ENCODE measurements around the gene ADARB1. TPM values are rescaled to one million over a fixed set of nuclear protein-coding genes. Genes with fewer than 3 reads are reported as not detected.

The ADARB1 gene
- total and polyA plus RNA-seq, 4 experiments from 2014 or later = 4.6 to 50.0 (median 30.9) TPM

GRCh38 chr21:45057886-45058285 lies 16.5 kb upstream of the ADARB1 start:
- Histone ChIP-seq H3K4me3 (ENCODE audit: low read length in 2 of 2) (no peak overlapping the region), H3K4me1 (ENCODE audit: insufficient read depth, low read length) (no peaks in the 10 kb centered on the region), H3K36me3 (ENCODE audit: insufficient read depth, low read length) (no peaks in the 10 kb centered on the region), H3K9me3 (ENCODE audit: control insufficient read depth in 1 of 2, low read length in 2 of 2) (no peaks in the 10 kb centered on the region), H3K27ac (ENCODE audit: low read depth, low read length) (no peak overlapping the region), H3K27me3 (ENCODE audit: insufficient read depth, low read length) (no peaks in the 10 kb centered on the region)
- ChIA-PET POLR2A (ENCODE audit: partially characterized antibody) (no interaction called here), CTCF (ENCODE audit: partially characterized antibody) (no interaction called here)
- Mint-ChIP-seq H3K4me3 (no peak overlapping the region), H3K36me3 (no peaks in the 10 kb centered on the region), H3K9me3 (peaks cover 0 to 2% (median 0%) of the 10 kb centered on the region in 8 donors), H3K4me1 (peaks cover 0 to 1% (median 0%) of the 10 kb centered on the region in 4 donors), H3K27ac (no peak overlapping the region), H3K27me3 (peaks cover 6 to 22% of the 10 kb centered on the region in 2 donors)
- no peak for DNase-seq
- intact Hi-C loops (cut with micrococcal nuclease) = no loop called here

- no peaks in the 10 kb centered on the region for H3K4me1 ChIP-seq (ENCODE audit: insufficient read depth, low read length)
- no peaks in the 10 kb centered on the region for H3K9me3 ChIP-seq (ENCODE audit: control insufficient read depth in 1 of 2, low read length in 2 of 2)
- Mint-ChIP-seq H3K4me1 (peaks cover 0 to 1% (median 0%) of the 10 kb centered on the region in 4 donors), H3K36me3 (no peaks in the 10 kb centered on the region), H3K27ac (no peak overlapping the region), H3K27me3 (peaks cover 4 to 17% of the 10 kb centered on the region in 2 donors), H3K4me3 (no peak overlapping the region), H3K9me3 (peaks cover 0 to 2% (median 0%) of the 10 kb centered on the region in 8 donors)
- ChIA-PET CTCF (ENCODE audit: partially characterized antibody) (interaction anchor here (1.3 kb wide), 1 partner anchor 69 kb away, joined by 3 read pairs; no protein-coding TSS in a partner anchor), POLR2A (ENCODE audit: partially characterized antibody) (no interaction called here)
- no peaks in the 10 kb centered on the region for H3K36me3 ChIP-seq (ENCODE audit: insufficient read depth, low read length)
- H3K27me3 ChIP-seq (ENCODE audit: insufficient read depth, low read length) = no peaks in the 10 kb centered on the region
- no peak overlapping the region for H3K27ac ChIP-seq (ENCODE audit: low read depth, low read length)
- intact Hi-C loops (cut with micrococcal nuclease) = no loop called here
- DNase-seq = no peak
- H3K4me3 ChIP-seq (ENCODE audit: low read length in 2 of 2) = no peak overlapping the region
Observed at GRCh38 chr21:45059121-45059520, 15.3 kb upstream of the ADARB1 start.

GRCh38 chr21:45060089-45060488 lies 14.3 kb upstream of the ADARB1 start:
- Histone ChIP-seq H3K4me1 (ENCODE audit: insufficient read depth, low read length) (no peaks in the 10 kb centered on the region), H3K9me3 (ENCODE audit: control insufficient read depth in 1 of 2, low read length in 2 of 2) (no peaks in the 10 kb centered on the region), H3K4me3 (ENCODE audit: low read length in 2 of 2) (no peak overlapping the region), H3K27me3 (ENCODE audit: insufficient read depth, low read length) (no peaks in the 10 kb centered on the region), H3K36me3 (ENCODE audit: insufficient read depth, low read length) (no peaks in the 10 kb centered on the region), H3K27ac (ENCODE audit: low read depth, low read length) (no peak overlapping the region)
- H3K4me3 Mint-ChIP-seq = no peak overlapping the region
- no peaks in the 10 kb centered on the region for H3K4me1 Mint-ChIP-seq
- H3K27me3 Mint-ChIP-seq = peaks cover 4 to 13% of the 10 kb centered on the region in 2 donors
- CTCF ChIA-PET (ENCODE audit: partially characterized antibody) = interaction anchor here (1.0 to 1.3 kb wide), 2 partner anchors 16 to 68 kb away, joined by 3 read pairs; no protein-coding TSS in a partner anchor
- POLR2A ChIA-PET (ENCODE audit: partially characterized antibody) = no interaction called here
- H3K9me3 Mint-ChIP-seq = peaks cover 0 to 2% (median 0%) of the 10 kb centered on the region in 8 donors
- no peaks in the 10 kb centered on the region for H3K36me3 Mint-ChIP-seq
- no peak for DNase-seq
- no peak overlapping the region for H3K27ac Mint-ChIP-seq
- intact Hi-C loops (cut with micrococcal nuclease) = no loop called here

- Histone ChIP-seq H3K4me3 (ENCODE audit: low read length in 2 of 2) (no peak overlapping the region), H3K9me3 (ENCODE audit: control insufficient read depth in 1 of 2, low read length in 2 of 2) (no peaks in the 10 kb centered on the region), H3K27me3 (ENCODE audit: insufficient read depth, low read length) (no peaks in the 10 kb centered on the region), H3K36me3 (ENCODE audit: insufficient read depth, low read length) (no peaks in the 10 kb centered on the region), H3K4me1 (ENCODE audit: insufficient read depth, low read length) (no peaks in the 10 kb centered on the region), H3K27ac (ENCODE audit: low read depth, low read length) (no peak overlapping the region)
- Mint-ChIP-seq H3K4me3 (no peak overlapping the region), H3K36me3 (no peaks in the 10 kb centered on the region), H3K27me3 (peaks cover 4 to 10% of the 10 kb centered on the region in 2 donors), H3K9me3 (peaks cover 0 to 2% (median 0%) of the 10 kb centered on the region in 8 donors), H3K4me1 (no peaks in the 10 kb centered on the region), H3K27ac (no peak overlapping the region)
- intact Hi-C loops (cut with micrococcal nuclease) = no loop called here
- POLR2A ChIA-PET (ENCODE audit: partially characterized antibody) = no interaction called here
- CTCF ChIA-PET (ENCODE audit: partially characterized antibody) = no interaction called here
- no peak for DNase-seq
Observed at GRCh38 chr21:45060675-45061311, 13.6 kb upstream of the ADARB1 start.

GRCh38 chr21:45064091-45064490 lies 10.3 kb upstream of the ADARB1 start:
- peaks cover 0 to 2% (median 0%) of the 10 kb centered on the region in 8 donors for H3K9me3 Mint-ChIP-seq
- Histone ChIP-seq H3K4me3 (ENCODE audit: low read length in 2 of 2) (no peak overlapping the region), H3K4me1 (ENCODE audit: insufficient read depth, low read length) (no peaks in the 10 kb centered on the region), H3K27ac (ENCODE audit: low read depth, low read length) (no peak overlapping the region), H3K36me3 (ENCODE audit: insufficient read depth, low read length) (no peaks in the 10 kb centered on the region), H3K9me3 (ENCODE audit: control insufficient read depth in 1 of 2, low read length in 2 of 2) (no peaks in the 10 kb centered on the region), H3K27me3 (ENCODE audit: insufficient read depth, low read length) (no peaks in the 10 kb centered on the region)
- DNase-seq = no peak
- no peak overlapping the region for H3K27ac Mint-ChIP-seq
- H3K27me3 Mint-ChIP-seq = no peaks in the 10 kb centered on the region
- ChIA-PET POLR2A (ENCODE audit: partially characterized antibody) (interaction anchor here (1.2 kb wide), 1 partner anchor 10 kb away, joined by 3 read pairs; the partner anchor contains the start of gene ADARB1), CTCF (ENCODE audit: partially characterized antibody) (interaction anchor here (0.7 to 1.5 kb wide), 2 partner anchors 64 to 72 kb away, joined by 3 to 6 read pairs; no protein-coding TSS in a partner anchor)
- H3K4me3 Mint-ChIP-seq = no peak overlapping the region
- intact Hi-C loops (cut with micrococcal nuclease) = no loop called here
- H3K36me3 Mint-ChIP-seq = no peaks in the 10 kb centered on the region
- no peaks in the 10 kb centered on the region for H3K4me1 Mint-ChIP-seq

GRCh38 chr21:45064618-45065399 lies 9.6 kb upstream of the ADARB1 start:
- POLR2A ChIA-PET (ENCODE audit: partially characterized antibody) = interaction anchor here (1.2 kb wide), 1 partner anchor 10 kb away, joined by 3 read pairs; the partner anchor contains the start of gene ADARB1
- DNase-seq = no peak
- Histone ChIP-seq H3K4me3 (ENCODE audit: low read length in 2 of 2) (no peak overlapping the region), H3K27ac (ENCODE audit: low read depth, low read length) (no peak overlapping the region), H3K4me1 (ENCODE audit: insufficient read depth, low read length) (no peaks in the 10 kb centered on the region), H3K36me3 (ENCODE audit: insufficient read depth, low read length) (no peaks in the 10 kb centered on the region), H3K27me3 (ENCODE audit: insufficient read depth, low read length) (no peaks in the 10 kb centered on the region), H3K9me3 (ENCODE audit: control insufficient read depth in 1 of 2, low read length in 2 of 2) (no peaks in the 10 kb centered on the region)
- CTCF ChIA-PET (ENCODE audit: partially characterized antibody) = interaction anchor here (0.7 to 1.5 kb wide), 2 partner anchors 63 to 72 kb away, joined by 3 to 6 read pairs; no protein-coding TSS in a partner anchor
- peaks cover 0 to 2% (median 0%) of the 10 kb centered on the region in 8 donors for H3K9me3 Mint-ChIP-seq
- intact Hi-C loops (cut with micrococcal nuclease) = no loop called here
- no peaks in the 10 kb centered on the region for H3K36me3 Mint-ChIP-seq
- no peak overlapping the region for H3K27ac Mint-ChIP-seq
- H3K4me3 Mint-ChIP-seq = no peak overlapping the region
- no peaks in the 10 kb centered on the region for H3K27me3 Mint-ChIP-seq
- no peaks in the 10 kb centered on the region for H3K4me1 Mint-ChIP-seq

- Mint-ChIP-seq H3K9me3 (no peaks in the 10 kb centered on the region), H3K27me3 (no peaks in the 10 kb centered on the region), H3K36me3 (no peaks in the 10 kb centered on the region), H3K27ac (no peak overlapping the region), H3K4me1 (no peaks in the 10 kb centered on the region), H3K4me3 (peak overlapping the region in 1 of 8 donors; percentile 5)
- POLR2A ChIA-PET (ENCODE audit: partially characterized antibody) = no interaction called here
- no peaks in the 10 kb centered on the region for H3K9me3 ChIP-seq (ENCODE audit: control insufficient read depth in 1 of 2, low read length in 2 of 2)
- intact Hi-C loops (cut with micrococcal nuclease) = no loop called here
- no peaks in the 10 kb centered on the region for H3K27me3 ChIP-seq (ENCODE audit: insufficient read depth, low read length)
- H3K4me1 ChIP-seq (ENCODE audit: insufficient read depth, low read length) = no peaks in the 10 kb centered on the region
- CTCF ChIA-PET (ENCODE audit: partially characterized antibody) = no interaction called here
- H3K27ac ChIP-seq (ENCODE audit: low read depth, low read length) = no peak overlapping the region
- no peak for DNase-seq
- no peaks in the 10 kb centered on the region for H3K36me3 ChIP-seq (ENCODE audit: insufficient read depth, low read length)
- H3K4me3 ChIP-seq (ENCODE audit: low read length in 2 of 2) = no peak overlapping the region
Observed at GRCh38 chr21:45067462-45068285, 6.7 kb upstream of the ADARB1 start.
